ENCODE results near the gene RNF7. TPM values are rescaled to one million over a fixed set of nuclear protein-coding genes. Genes with fewer than 3 reads are reported as not detected.
"Not testable (repeated sequence)": the region's sequence is repeated elsewhere in the genome, so short reads cannot be mapped to it uniquely, and the experiment has no call there.

RNF7 gene
- total and polyA plus RNA-seq, 2 of the 13 experiments (the other 11 are each of a cell fraction or from before 2014, with no cell fraction given): 66.4 to 94.7 TPM

DNA sequence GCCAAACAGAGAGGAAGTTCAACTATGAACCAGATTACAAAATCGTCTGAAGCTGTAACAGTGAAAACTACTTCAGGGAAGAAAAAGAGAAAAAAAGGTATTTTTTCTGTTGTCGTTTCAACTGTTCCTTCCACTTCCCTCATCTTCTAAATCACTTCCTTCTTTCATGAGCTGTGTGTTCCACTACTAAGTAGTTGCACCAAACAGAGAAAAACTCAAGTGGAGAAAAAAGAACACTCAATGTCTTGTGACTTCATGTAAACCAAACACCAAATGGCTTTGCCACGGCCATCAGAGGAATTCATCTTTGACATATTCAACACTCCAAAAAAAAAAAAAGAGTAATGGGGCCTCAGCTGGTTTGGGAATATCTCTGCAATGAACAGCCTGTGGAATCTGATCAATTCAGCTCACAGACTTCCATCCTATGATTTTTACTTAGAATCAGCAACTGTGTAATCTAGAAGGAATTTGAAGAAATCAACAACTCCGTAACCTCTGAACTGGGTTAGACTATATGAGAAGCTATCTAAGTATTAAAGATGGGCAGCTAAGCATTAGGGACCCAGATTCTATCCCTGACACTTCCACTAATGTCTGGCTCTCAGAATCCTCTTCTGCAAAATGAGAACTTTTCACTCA, 47.5 kb upstream of the RNF7 start (continued):
- no peak for TF ChIP-seq ZNF546 (CRISPR knock-in tag; conservative IDR thresholded peaks at IDR 0.05)
- TF ChIP-seq ZNF766 (CRISPR knock-in tag; IDR thresholded peaks at IDR 0.05; ENCODE audit: borderline replicate concordance): no peak
- no peak for TF ChIP-seq HNRNPUL1 (IDR thresholded peaks at IDR 0.05; ENCODE audit: low read depth, low read length)

GRCh38 chr3:141691471-141691870, 46.6 kb upstream of the RNF7 start:
- ATAC-seq; H3K4me1 ChIP-seq (ENCODE audit: insufficient read depth, low read length); H3K79me2 ChIP-seq (ENCODE audit: insufficient read depth, low read length); H3K9ac ChIP-seq (ENCODE audit: insufficient read depth, low read depth, low read length); POLR2A ChIA-PET; H3K36me3 ChIP-seq (replicated peaks in 1 of 2; ENCODE audit: control insufficient read depth in 1 of 2, insufficient read depth in 2 of 2, low read length in 2 of 2); DNase-seq (ENCODE audit: low spot score); H2AFZ ChIP-seq (ENCODE audit: low read length); H3K4me2 ChIP-seq (ENCODE audit: low read depth, low read length); H3K4me3 ChIP-seq (replicated peaks in 1 of 3; ENCODE audit: insufficient read depth in 1 of 3, low read depth in 2 of 3, low read length in 3 of 3); CTCF ChIA-PET (ENCODE audit: low intra/inter-chr PET ratio, low total read pairs); intact Hi-C loops (cut with micrococcal nuclease; ENCODE audit: unreplicated experiment); H3K9me3 ChIP-seq (ENCODE audit: low read length); H4K20me1 ChIP-seq (ENCODE audit: insufficient read depth, low read length); H3K27me3 ChIP-seq (ENCODE audit: control insufficient read depth in 1 of 2, insufficient read depth in 2 of 2, low read length in 2 of 2); BruUV-seq (replicated peaks); in situ Hi-C loops (cut with HindIII; ENCODE audit: extremely low pct_ligation_motif_present, low pct_unique_long_range_greater_than_20kb); H3K27ac ChIP-seq (ENCODE audit: extremely low read length, insufficient read depth, low read length); FAIRE-seq: not testable (repeated sequence)
- 21% methylated on average over 3 of the region's 3 CpGs for WGBS (ENCODE audit: low lambda C conversion rate)

- H3K79me2 ChIP-seq (ENCODE audit: insufficient read depth, low read length); H3K9ac ChIP-seq (ENCODE audit: insufficient read depth, low read depth, low read length); H3K27me3 ChIP-seq (ENCODE audit: control insufficient read depth in 1 of 2, insufficient read depth in 2 of 2, low read length in 2 of 2); intact Hi-C loops (cut with micrococcal nuclease; ENCODE audit: unreplicated experiment); H3K36me3 ChIP-seq (replicated peaks in 1 of 2; ENCODE audit: control insufficient read depth in 1 of 2, insufficient read depth in 2 of 2, low read length in 2 of 2); H4K20me1 ChIP-seq (ENCODE audit: insufficient read depth, low read length); H3K27ac ChIP-seq (ENCODE audit: extremely low read length, insufficient read depth, low read length); H3K4me2 ChIP-seq (ENCODE audit: low read depth, low read length); POLR2A ChIA-PET; ATAC-seq; H2AFZ ChIP-seq (ENCODE audit: low read length); CTCF ChIA-PET (ENCODE audit: low intra/inter-chr PET ratio, low total read pairs); H3K4me3 ChIP-seq (replicated peaks in 1 of 3; ENCODE audit: insufficient read depth in 1 of 3, low read depth in 2 of 3, low read length in 3 of 3); H3K4me1 ChIP-seq (ENCODE audit: insufficient read depth, low read length); in situ Hi-C loops (cut with HindIII; ENCODE audit: extremely low pct_ligation_motif_present, low pct_unique_long_range_greater_than_20kb); DNase-seq (ENCODE audit: low spot score); H3K9me3 ChIP-seq (ENCODE audit: low read length); FAIRE-seq; BruUV-seq (replicated peaks): not testable (repeated sequence)
- WGBS (ENCODE audit: low lambda C conversion rate): 75% methylated on average over 4 of the region's 4 CpGs
These were observed 45.1 kb upstream of the RNF7 start for GRCh38 chr3:141692973-141693372.
